HK-2 (cell line): ENCODE measurements around the gene GALM.
A peak's percentile ranks its signal among the peaks of the same experiment; 100 is the strongest.
"Not testable (repeated sequence)": the region's sequence is repeated elsewhere in the genome, so short reads cannot be mapped to it uniquely, and the experiment has no call there.

Source experiments
- DNase-seq: peaks from one replicate; pipeline ENCODE4 v3.0.0-alpha.2; 2018; ENCODE audit not compliant: unreplicated experiment

GALM gene

DNA sequence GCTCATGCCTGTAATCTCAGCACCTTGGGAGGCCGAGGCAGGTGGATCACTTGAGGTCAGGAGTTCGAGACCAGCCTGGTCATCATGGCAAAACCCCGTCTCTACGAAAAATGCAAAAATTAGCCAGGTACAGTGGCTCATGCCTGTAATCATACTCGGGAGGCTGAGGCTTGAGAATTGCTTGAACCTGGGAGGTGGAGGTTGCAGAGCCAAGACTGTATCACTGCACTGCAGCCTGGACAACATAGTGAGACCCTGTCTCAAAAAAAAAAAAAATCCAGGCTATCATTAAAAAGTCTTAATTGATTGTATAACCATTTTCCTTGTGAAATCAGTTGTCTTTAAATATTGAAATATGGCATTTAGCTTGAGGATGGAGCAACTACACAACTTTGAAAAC, 15.0 kb downstream of the GALM start:
- DNase-seq = not testable (repeated sequence)

DNA sequence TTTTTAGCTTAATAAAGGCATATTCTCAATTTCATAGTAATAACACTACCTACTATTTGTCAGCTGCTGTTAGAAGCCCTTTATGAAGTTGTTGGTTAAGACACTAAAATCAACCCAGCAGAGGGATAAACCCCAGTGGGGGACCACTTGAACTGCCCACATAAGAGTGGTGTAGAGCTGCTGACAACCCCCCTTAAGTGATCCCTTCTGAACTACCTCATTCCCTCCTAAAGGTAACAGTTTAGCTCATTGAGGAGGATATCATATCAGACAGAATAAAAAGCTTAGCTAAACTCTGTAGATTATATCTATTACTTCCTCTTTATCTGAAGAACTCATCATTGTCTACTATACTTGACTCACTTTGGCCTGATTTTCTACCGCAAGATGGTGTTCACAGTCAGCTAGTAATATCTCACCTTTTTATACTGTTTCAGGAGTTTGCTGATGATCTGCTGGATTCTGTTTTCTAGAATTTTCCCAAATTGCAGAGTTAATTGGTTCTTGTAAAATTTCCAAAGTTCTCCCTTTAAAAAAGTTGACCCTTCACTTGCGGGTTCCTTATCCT, 16.2 kb downstream of the GALM start:
- DNase-seq = no peak

DNA sequence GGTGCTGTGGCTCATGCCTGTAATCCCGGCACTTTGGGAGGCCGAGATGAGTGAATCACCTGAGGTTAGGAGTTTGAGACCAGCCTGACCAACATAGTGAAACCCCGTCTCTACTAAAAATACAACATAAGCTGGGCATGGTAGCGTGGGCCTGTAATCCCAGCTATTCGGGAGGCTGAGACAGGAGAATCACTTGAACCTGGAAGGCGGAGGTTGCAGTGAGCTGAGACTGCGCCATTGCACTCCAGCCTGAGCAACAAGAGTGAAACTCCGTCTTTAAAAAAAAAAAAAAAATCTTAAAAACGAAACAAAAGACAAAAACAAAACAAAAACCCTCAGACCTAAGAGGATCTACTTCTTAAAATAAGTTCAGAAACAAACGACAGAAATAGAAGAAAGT, 16.7 kb downstream of the GALM start:
- DNase-seq = not testable (repeated sequence)

DNA sequence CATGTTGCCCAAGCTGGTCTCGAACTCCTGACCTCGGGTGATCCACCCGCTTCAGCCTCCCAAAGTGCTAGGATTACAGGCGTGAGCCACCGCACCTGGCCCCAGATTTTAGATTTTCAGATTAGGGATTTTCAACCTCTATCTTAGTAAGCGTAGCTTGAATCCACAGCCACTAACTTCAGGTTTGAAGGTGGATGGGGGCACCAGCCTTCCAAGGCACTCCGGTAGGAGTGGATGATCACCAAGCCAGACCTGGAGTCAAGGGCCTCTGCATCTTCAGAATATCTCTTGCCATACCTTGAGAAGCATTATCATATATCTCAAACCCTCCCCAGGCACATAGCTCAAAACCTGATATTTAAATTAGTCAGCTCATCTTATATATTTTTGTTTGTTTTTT, 17.9 kb downstream of the GALM start:
- no peak for DNase-seq

DNA sequence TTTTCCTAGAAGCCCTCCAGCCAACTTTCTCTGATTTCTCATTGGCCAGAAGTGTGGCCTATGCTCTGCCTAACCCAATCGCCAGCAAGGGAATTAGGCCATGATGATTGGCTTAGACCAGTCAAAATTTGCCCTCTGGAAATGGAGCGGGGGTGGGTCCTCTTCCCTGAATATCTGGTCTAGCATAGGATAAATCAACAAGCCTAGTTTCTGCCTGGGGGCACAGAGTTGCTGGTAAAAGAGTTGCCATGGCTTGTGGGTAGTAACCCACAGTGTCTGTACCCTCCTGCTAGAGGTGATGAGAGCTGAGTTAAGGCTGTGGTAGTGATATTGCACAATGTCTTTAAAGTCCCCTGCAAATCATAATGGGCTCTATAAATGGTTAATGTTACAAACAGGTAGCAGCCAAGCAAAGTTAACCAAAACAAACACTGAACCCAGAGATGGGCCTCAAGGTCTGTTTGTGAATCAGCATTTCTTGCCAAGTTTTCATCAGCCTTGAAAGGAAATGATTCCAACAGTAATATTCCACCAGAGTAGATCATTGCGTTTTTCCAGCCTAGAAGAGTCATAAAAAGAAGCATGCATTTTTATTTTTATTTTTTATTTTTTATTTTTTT, 19.3 kb downstream of the GALM start:
- DNase-seq = no peak

DNA sequence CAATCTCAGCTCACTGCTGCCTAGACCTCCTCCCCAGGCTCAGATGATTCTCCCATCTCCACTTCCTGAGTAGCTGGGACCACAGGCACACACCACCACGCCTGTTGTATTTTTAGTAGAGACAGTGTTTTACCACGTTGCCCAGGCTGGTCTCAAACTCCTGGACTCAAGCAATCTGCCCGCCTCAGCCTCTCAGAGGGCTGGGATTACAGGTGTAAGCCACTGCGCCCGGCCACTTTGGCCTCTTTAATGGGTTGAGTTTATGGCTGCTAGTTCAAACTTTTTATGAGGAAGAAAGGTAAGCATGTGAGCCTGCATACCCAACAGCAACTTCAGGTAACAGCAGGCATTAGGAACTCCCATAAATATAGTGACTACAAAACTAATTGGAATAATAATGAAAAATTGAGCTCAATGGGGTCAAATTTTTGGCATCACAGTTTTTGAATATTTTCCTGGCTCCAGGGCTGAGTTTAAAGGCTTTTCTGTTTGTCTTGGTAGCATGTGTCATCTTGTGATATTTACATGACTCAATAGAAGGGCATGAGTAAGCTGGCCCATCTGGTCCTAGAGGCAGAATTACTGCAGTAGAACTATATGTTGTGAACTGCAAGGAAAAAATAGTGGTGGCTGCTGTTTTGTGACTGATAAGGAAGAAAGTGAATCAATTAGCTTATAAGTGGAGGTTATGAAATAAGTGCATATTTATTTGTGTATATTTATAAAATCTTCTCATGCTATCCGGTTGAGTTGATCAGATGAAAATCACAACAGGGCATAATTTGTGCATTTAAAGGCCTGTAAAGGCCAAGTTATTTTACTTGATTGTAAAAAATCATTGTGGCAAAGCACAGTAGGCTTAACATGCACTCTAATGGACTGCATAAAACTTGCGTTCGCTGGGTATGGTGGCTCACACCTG, 24.8 kb downstream of the GALM start:
- DNase-seq = peak; percentile 8

DNA sequence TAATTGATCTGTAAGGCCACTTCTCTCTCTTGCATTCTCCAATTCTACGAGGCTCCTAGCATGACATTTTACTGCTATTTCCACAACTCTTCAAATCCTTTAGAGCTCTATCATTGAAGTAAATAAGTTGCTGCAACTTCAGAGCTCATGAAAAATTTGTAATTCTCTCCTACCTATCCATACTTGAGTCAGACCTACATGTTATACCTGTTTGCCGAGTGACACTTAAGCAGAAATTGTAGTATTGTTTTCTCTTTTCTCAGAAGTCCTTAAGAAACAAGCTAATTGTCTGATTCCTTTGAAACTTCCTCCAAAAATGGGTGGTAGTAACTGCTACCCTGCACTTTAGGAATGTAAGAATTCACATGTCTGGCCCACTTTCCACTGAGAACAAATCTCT, 26.1 kb downstream of the GALM start:
- DNase-seq = no peak

DNA sequence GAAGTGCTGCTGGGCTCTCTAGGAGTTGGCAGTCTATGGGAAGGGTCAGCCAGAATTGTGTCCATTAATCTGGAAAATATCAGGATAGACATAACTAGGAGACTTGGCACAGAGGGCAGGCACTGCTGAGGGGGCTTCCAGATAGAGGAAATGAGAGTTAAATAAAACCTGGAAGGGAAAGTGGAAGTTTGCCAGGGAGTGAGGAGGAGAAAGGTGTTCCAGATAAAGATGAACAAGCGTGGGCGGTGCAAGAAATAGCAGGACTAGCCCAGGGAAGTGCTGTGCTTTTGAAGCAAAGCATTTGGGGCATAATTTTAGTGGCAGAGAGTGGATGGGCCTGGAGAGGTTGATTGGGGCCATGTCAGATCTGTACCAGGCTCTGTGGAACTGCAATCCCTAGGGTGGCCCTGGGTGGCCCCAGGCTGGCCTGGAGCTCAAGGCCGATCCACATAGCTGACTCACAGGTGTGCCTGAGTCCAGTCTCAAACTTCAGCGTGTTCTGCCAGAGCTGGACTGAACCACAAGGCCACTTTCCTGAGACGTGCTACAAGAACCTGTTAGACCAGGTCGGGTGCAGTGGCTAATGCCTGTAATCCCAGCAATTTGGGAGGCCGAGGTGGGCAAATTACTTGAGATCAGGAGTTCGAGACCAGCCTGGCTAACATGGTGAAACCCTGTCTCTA, 26.9 kb downstream of the GALM start:
- no peak for DNase-seq

DNA sequence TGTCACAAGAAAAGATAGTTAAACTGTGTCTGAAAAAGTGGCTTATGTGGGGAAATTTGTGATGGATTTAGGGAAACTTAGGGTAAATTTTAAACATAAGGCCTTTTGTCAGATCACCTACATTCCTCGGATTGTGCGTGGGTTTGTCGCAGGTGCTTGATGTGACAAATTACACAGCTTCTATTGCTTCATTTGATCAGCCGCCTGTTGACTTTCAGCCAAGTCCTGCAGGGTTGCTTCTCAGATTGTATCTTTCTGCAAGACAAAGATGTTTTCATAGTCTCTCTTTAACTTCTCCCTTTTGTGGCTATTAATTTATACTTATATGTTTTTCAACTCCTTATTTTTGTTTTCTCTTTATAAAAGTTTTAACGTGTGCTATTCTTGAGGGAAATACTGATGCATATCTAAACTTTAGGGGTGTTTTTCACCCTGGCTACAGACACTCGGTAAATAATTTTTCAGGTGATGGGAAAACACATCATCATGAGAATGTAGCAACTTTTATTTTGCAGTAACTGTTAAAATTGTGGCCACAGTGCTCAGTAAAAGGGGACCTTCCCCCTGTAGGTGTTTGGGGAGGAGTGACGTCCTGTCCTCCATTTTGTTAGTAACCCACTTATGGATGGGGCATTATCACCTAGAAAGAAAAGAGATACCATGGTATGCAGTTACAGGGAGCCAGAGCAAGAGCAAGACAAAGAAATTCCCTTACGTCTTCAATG, 31.4 kb downstream of the GALM start:
- DNase-seq = no peak

DNA sequence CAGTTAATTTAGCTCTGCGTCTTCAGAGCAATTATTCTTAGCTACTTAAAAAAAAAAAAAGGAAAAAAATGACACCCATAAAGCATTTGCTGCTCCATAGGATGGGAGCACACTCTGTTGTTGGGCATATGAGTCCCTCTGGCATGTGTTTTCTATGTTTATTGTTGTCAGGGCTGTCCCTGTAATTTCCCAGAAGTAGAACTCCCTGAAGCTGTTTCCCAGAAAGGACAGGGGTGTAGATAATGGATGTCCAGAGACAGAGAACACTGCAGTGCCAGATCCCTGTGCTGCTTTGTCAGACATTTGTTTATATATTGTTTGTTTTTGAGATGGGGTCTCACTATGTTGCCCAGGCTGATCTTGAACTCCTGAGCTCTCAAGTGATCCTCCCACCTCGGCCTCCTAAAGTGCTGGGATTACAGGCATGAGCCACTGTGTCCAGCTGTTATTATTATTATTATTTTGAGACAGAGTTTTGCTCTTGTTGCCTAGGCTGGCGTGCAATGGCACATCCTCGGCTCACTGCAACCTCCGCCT, 32.6 kb downstream of the GALM start:
- DNase-seq = no peak

DNA sequence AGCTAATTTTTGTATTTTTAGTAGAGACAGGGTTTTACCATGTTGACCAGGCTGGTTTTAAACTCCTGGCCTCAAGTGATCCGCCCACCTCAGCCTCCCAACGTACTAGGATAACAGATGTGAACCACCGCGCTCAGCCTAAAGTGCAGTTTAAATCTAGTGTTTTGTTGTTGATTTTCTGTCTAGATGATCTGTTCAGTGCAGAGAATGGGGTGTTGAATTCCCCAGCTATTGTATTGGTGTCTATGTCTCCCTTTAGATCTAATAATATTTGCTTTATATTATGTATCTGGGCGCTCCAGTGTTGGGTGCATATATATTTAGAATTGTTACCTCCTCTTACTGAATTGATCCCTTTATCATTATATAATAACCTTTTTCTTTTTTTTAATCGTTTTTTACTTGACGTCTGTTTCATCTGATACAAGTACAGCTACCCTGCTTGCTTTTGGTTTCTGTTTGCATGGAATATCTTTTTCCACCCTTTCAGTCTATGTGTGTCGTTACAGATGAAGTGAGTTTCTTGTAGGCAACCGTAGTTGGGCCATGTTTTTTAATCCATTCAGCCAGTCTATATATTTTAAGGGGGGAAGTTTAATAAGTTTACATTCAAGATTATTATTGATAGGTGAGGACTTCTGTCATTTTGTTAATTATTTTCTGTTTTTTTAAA, 34.3 kb downstream of the GALM start:
- no peak for DNase-seq

DNA sequence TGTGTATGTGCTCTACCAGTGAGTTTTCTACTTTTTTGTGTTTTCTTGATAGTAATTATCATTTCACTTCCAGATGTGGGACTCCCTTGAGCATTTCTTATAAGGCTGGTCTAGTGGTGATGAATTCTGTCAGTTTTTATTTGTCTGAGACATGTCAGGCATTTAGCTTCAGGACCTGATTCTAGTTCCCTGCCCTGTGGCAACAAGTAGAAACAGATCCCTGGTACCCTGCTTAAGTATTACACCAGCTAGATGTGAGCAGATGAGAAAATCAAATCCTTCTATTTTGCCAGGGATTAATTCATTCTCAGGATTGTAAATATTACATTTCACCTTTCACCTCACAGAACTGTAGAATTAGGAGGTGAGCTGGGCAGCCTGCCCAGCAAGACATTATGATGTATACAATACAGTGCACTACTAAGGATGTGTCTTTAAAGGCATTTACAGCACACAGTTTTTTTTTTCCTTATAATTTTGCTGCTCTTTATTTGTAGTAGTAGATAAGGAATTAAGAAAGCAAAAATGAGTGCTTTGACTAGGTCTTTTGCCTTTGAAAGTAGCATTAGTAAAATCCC, 35.1 kb downstream of the GALM start:
- no peak for DNase-seq

DNA sequence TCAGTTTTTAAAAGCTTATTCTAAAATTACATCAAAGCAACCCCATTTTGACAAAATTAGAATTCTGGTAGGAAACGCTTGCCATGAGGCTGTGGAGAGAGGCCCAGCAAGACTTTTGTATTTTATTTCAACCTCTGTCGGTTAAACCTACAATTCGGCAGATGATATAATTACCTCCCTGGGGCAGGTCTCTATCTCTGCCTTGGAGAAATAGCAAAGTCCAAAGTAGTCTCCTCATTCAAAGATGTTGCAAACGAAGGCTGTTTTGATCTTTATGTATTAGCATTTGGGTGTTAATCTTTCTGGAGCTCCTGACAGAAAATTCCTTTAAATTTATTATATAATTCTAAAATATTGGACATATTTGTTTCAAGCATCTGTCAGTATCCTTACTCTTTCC, 35.6 kb downstream of the GALM start:
- no peak for DNase-seq

DNA sequence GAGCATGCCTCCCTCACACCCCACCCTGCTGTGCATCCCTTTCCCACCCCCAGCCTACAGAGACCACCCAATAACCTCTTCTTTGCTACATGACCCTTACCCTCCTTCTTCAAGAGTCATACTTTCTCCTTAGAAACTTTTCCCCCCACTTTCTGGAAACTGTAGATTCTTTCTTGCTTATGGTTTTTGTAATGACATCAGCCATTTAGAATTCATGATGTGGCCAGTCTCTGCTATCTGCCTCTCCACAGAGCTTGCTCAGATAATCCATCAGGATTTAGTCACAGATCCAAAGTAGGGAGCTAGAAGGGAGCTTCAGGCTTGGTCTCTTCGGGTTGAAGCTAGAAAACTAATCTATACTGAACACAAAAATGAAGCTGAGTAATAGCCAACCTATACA, 36.5 kb downstream of the GALM start:
- no peak for DNase-seq

DNA sequence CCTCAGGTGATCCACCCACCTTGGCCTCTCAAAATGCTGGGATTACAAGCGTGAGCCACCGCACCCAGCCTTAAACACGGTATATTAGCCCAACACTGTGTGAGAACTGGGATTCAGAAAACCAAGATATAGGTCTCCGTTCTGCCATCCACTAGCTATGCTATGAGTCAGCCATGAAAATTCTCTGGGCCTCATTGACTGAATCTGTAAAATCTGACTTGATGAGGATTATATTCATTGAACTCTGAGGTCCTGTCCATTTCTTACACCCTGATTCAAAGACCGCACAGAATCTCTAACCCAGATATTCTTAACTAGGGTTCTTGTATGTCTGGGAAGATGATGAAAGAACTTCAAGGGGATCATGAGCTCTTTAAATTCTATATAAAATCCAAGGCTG, 37.4 kb downstream of the GALM start:
- not testable (repeated sequence) for DNase-seq

DNA sequence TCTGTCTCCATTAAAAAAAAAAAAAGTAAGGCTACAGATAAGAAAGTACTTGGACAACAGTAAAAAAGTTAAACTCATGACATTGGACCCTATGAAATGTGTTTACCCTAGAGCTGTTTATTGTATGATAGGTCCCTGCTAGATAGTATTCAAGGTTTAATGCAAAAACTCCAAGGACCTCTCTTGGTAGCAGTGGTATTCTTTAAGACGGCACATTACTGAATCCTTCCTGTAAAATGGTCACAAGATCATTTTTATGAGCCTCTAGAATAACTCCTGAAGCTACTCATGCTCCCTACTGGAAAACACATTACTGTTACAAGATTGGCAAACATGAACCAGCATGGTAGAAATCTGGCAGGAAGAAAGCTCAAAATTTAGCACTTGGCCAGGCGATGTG, 38.8 kb downstream of the GALM start:
- no peak for DNase-seq

DNA sequence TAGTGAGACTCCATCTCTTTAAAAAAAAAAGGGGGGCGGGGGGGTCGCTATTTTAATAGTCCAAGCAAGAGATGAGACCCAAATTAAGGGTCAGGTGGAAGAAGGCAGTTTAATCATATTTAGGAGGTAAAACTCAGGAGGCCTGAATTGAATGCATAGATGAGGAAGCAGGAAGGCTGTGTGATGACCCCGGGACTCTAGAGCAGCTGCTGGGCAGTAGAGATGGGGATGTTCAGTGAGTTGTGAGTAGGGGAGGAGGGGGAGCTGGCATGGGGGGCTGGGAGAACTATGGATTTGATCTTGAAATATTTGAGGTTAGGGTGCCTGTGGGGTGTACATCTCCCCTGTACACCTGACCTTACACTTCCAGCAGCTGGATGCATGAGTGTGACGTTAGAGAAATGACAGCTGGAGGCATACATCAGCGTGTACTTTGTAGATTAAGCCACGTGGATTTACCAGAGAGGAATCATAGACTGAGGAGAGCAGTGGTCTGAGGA, 41.0 kb downstream of the GALM start:
- DNase-seq = no peak

DNA sequence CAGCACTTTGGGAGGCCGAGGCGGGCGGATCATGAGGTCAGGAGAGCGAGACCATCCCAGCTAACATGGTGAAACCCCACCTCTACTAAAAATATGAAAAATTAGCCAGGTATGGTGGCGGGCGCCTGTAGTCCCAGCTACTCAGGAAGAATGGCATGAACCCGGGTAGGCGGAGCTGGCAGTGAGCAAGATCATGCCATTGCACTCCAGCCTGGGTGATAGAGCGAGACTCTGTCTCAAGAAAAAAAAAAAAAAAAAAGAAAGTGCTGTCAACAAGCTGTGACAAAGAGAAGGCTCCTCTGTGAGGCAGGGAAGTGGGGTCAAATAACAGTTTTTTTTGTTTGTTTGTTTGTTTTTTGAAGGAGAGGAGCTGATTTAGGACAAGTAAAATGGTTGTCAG, 42.6 kb downstream of the GALM start:
- DNase-seq = not testable (repeated sequence)

DNA sequence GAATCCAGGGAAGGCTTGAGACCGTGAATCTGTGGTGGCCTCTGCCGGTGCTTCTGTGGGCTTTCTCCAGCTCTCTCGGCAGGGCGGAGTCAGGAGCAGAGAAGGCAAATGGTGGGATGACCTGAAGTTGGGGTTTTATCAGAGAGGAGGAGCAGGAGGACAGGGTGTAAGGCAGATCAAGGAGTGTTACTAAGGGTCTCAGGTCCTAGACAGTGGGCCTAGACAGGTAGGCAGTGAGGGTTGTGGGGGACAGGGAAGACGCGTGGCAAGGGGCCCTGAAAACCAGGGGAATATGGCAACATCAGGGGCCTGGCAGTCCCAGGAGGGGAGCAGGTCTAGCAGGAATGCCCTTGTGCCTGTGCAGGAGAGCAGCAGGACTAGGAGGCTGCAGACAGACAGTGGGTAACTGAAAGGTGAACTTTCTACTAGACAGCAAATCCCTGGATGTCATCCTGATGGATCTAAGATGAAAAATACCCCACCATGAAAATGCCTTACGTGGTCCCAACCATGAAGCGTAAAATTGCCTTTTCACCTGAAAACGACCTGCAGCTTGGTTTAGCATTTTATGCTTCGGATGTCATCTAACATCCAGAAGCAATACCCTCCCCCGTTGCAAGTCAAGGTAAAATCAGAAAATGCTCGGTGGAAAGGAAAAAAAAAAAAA, 43.1 kb downstream of the GALM start:
- no peak for DNase-seq
